ENCODE results near the gene LARP4.

The LARP4 gene

GRCh38 chr12:50520416-50521207 is 119.9 kb downstream of the LARP4 start:
- TF ChIP-seq REST (IDR thresholded peaks at IDR 0.05; ENCODE audit: low read depth) = no peak
- no peak for TF ChIP-seq MAX (IDR thresholded peaks at IDR 0.05)
- no peak for TF ChIP-seq EGR1 (IDR thresholded peaks at IDR 0.05)
- no peak for TF ChIP-seq TAF1 (IDR thresholded peaks at IDR 0.05; ENCODE audit: low read depth)
- TF ChIP-seq CREB1 (IDR thresholded peaks at IDR 0.05; ENCODE audit: low read depth) = no peak

- no peak for TF ChIP-seq REST (IDR thresholded peaks at IDR 0.05; ENCODE audit: low read depth)
- TF ChIP-seq EP300 (IDR thresholded peaks at IDR 0.05; ENCODE audit: borderline replicate concordance) = no peak
- TF ChIP-seq MAX (IDR thresholded peaks at IDR 0.05) = no peak
- no peak for TF ChIP-seq CREB1 (IDR thresholded peaks at IDR 0.05; ENCODE audit: low read depth)
- no peak for TF ChIP-seq TEAD4 (IDR thresholded peaks at IDR 0.05)
- TF ChIP-seq FOXM1 (IDR thresholded peaks at IDR 0.05; ENCODE audit: borderline replicate concordance, low read depth) = no peak
- no peak for TF ChIP-seq NFIC (IDR thresholded peaks at IDR 0.05)
- TF ChIP-seq EGR1 (IDR thresholded peaks at IDR 0.05) = no peak
- no peak for TF ChIP-seq USF1 (IDR thresholded peaks at IDR 0.05)
- no peak for TF ChIP-seq CEBPB (IDR thresholded peaks at IDR 0.05)
- no peak for TF ChIP-seq TCF12 (IDR thresholded peaks at IDR 0.05; ENCODE audit: low read depth)
- TF ChIP-seq RAD21 (IDR thresholded peaks at IDR 0.05; ENCODE audit: low read depth) = no peak
- TF ChIP-seq YY1 (IDR thresholded peaks at IDR 0.05; ENCODE audit: low read depth) = no peak
- TF ChIP-seq ZBTB7A (IDR thresholded peaks at IDR 0.05; ENCODE audit: low read depth) = no peak
- no peak for TF ChIP-seq TAF1 (IDR thresholded peaks at IDR 0.05; ENCODE audit: low read depth)
Observed at GRCh38 chr12:50523772-50524171, 123.1 kb downstream of the LARP4 start.

GRCh38 chr12:50524621-50525020 is 123.9 kb downstream of the LARP4 start:
- TF ChIP-seq CEBPB (IDR thresholded peaks at IDR 0.05) (no peak), TEAD4 (IDR thresholded peaks at IDR 0.05) (no peak), FOXM1 (IDR thresholded peaks at IDR 0.05; ENCODE audit: borderline replicate concordance, low read depth) (no peak), MAX (IDR thresholded peaks at IDR 0.05) (no peak), ZBTB7A (IDR thresholded peaks at IDR 0.05; ENCODE audit: low read depth) (no peak), TCF12 (IDR thresholded peaks at IDR 0.05; ENCODE audit: low read depth) (no peak), REST (IDR thresholded peaks at IDR 0.05; ENCODE audit: low read depth) (no peak), TAF1 (IDR thresholded peaks at IDR 0.05; ENCODE audit: low read depth) (no peak), YY1 (IDR thresholded peaks at IDR 0.05; ENCODE audit: low read depth) (no peak), CREB1 (IDR thresholded peaks at IDR 0.05; ENCODE audit: low read depth) (no peak), EP300 (IDR thresholded peaks at IDR 0.05; ENCODE audit: borderline replicate concordance) (no peak), RAD21 (IDR thresholded peaks at IDR 0.05; ENCODE audit: low read depth) (no peak), USF1 (IDR thresholded peaks at IDR 0.05) (no peak), NFIC (IDR thresholded peaks at IDR 0.05) (no peak), EGR1 (IDR thresholded peaks at IDR 0.05) (no peak)

GRCh38 chr12:50525422-50525821 is 124.7 kb downstream of the LARP4 start:
- TF ChIP-seq ZBTB7A (IDR thresholded peaks at IDR 0.05; ENCODE audit: low read depth) (no peak), TEAD4 (IDR thresholded peaks at IDR 0.05) (no peak), FOXM1 (IDR thresholded peaks at IDR 0.05; ENCODE audit: borderline replicate concordance, low read depth) (no peak), REST (IDR thresholded peaks at IDR 0.05; ENCODE audit: low read depth) (no peak), RAD21 (IDR thresholded peaks at IDR 0.05; ENCODE audit: low read depth) (no peak), CREB1 (IDR thresholded peaks at IDR 0.05; ENCODE audit: low read depth) (no peak), TAF1 (IDR thresholded peaks at IDR 0.05; ENCODE audit: low read depth) (no peak), EGR1 (IDR thresholded peaks at IDR 0.05) (no peak), USF1 (IDR thresholded peaks at IDR 0.05) (no peak), EP300 (IDR thresholded peaks at IDR 0.05; ENCODE audit: borderline replicate concordance) (no peak), TCF12 (IDR thresholded peaks at IDR 0.05; ENCODE audit: low read depth) (no peak), NFIC (IDR thresholded peaks at IDR 0.05) (no peak), CEBPB (IDR thresholded peaks at IDR 0.05) (no peak), YY1 (IDR thresholded peaks at IDR 0.05; ENCODE audit: low read depth) (no peak), MAX (IDR thresholded peaks at IDR 0.05) (no peak)

All from Ishikawa (cell line).